Left renal cortex interstitium (tissue), 4 donors: ENCODE data around the gene FHAD1. TPM values are rescaled to one million over a fixed set of nuclear protein-coding genes. Genes with fewer than 3 reads are reported as not detected.

Source experiments
- DNase-seq, 4 donors: peaks; one replicate each; pipeline ENCODE4 v3.0.0-alpha.2; 2013; ENCODE audit warnings: low read depth in 4 of 4, low spot score in 2 of 4, missing footprints in 1 of 4
- polyA plus RNA-seq, 4 donors: library from polyadenylated mRNA; unstranded; fragments of 120-200 nt; gene quantifications; one replicate each; pipeline ENCODE4 v1.2.1, GENCODE V29; 2013; ENCODE audit not compliant: insufficient read length in 4 of 4

The FHAD1 gene
- polyA plus RNA-seq, 4 donors: 2.2 to 5.3 (median 4.4) TPM

GRCh38 chr1:15218287-15219279, 28.4 kb upstream of the FHAD1 start:
- DNase-seq: no peak

GRCh38 chr1:15219280-15220023, 27.6 kb upstream of the FHAD1 start:
- DNase-seq: no peak

DNA sequence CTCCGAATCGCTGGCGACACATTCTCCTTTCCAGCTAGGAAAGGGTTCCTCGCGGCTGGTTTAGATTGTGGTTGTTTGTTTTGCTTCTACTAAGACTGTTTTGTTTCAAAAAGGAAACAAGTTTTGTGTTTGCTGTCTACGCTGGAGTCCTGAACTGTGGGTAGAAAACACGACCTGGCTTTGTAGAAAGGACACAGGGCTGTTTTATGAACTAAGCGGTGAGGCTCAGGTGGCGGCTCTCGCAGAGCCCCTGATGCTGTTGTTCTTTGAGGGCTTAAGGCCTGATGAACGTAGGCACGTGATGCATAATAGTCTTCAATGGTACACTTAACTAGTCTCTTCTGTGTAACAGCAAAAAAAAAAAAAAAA, 27.0 kb upstream of the FHAD1 start:
- DNase-seq: no peak

DNA sequence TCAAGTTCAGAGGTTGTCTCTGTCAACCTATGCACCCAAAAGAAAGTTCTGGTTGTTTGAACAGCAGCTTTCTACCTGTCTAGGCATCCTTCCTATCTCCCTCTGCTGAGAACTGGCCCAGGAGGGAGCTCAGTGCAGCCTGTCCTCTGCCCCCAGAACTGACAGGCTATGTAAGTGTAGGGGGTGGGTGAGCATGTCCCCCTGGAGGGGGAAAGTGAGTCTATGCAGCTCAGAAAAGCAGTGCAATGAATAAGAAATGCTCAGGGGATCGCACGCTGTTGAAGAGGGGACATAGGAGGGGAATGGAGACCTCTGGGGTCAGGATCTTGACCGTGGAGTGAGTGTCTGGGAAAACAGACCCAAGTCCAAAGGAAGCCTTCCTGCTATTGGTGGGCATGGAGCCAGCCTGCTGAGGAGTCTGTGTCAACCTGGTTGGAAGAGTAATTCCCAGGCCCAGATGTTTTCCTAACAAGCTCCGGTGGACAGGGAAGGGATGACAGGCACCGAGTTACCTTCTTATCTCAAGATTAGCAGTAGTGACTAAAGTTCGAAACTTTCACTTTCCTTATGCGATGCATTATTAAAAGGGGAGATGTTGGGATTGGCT, 26.1 kb upstream of the FHAD1 start:
- no peak for DNase-seq

DNA sequence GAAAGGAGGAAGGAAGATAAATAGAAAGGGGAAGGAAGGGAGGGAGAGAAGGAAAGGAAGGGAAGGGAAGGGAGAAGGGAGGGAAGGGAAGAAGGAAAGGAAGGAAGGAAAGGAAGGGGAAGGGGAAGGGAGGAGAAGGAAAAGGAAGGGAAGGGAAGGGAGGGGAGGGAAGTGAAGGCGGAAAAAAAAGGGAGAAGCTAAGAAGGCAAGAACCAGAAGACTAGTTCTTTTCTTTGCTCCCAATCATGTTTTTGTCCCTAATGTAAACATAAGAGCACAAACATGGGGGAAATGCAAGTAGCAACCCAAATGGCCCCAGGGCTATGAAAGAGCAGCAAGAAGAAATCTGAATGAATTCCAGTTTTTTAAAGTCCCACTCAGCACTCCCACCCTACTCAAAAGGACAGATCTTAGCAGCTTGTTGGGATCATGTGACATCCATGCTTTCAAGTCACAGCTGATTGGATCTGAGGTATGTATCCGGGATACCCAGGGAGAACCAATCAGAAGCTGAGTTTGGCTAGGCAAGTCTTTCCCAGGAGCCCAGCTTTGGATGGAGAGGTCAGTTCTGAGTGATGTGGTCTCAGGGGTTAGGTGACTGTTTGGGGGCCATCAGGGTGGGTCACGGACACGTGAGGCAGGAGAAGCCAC, 24.2 kb upstream of the FHAD1 start:
- no peak for DNase-seq

DNA sequence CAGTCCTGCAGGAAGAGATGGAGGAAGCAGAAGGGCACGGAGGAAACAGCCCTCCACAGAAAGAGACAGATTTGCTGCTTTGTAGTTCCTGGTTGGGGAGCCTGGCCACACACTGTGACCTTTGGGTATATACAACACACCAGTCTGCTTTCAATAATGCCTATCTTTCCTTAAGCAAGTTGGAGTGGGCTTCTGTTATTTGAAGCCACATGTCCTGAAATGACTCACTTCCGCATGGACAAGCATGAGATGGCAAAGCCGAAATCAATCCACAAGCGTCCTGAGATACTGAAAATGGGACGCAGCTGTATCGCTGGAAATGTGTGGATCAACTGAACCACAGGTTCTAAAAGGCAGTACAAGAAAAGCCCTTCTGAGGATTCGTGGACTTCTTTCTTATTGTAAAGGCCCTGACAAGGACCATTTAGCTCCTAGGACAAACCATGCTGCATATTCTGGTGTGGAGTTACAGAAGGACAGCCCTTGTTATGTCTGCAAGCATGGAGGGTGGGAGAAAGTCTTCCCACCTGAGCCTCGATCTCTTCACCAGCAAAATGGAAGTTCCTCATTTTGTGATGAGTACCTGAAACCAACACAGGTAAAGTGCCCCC, 22.7 kb upstream of the FHAD1 start:
- DNase-seq: no peak

GRCh38 chr1:15224974-15225373, 22.0 kb upstream of the FHAD1 start:
- DNase-seq: no peak

DNA sequence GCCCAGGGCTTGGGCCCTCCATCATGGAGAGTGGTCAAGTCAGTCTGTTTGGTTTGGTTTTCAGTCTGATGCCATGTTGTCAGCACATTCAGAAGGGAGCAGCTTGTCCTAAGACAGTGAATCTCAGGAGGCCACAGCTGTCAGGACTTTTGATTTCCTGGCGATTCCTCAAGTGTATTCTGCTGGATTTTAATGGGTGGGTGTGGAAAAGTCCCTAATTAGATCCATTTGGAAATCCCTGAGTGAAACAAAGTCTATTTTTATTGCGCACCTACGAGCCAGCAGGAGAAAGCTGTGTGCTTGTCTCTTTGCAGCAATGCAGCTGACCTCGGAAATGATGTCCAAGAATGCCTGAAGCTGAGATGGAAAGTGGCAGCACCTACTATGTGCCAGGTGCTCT, 21.6 kb upstream of the FHAD1 start:
- no peak for DNase-seq

DNA sequence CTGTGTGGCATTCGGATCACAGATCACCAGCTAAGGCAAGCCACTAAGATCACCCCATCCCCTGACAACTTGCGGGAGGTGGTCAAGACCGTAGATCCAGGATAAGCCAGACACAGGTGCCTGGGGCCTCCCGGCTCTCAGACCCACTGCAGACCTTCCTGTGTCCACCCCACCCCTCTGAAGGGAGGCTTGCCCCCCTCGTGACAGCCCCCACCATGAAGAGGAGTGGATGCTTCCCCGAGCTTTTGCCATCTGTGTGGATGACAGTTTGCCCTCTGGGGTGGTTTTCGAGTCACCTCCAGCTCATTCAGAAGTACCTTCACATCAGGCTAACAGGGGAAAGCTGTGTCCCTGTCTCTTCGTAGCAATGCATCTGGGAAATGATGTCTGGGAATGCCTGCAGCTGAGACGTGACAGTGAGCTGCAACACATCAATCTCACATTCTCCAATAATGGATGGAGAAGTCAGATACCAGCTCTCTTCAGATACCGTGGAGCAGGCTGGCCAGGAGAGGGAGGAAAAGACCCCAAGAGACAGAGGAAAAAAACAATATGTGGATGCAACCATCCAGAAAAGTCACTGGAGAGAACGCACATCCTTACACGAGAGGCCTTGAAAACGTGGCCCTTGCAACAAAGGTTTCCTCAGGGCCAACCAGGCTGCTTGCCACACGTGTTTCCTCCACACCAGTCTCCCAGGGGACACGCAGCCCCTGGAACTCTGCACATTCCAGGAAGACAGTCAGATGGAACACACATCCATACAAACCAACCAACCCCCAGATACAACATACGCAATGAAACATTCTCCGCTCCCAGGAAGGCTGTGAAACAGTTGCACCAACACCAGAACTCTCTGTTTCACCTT, 20.4 kb upstream of the FHAD1 start:
- DNase-seq: no peak

GRCh38 chr1:15229707-15230131, 17.3 kb upstream of the FHAD1 start:
- DNase-seq: no peak

DNA sequence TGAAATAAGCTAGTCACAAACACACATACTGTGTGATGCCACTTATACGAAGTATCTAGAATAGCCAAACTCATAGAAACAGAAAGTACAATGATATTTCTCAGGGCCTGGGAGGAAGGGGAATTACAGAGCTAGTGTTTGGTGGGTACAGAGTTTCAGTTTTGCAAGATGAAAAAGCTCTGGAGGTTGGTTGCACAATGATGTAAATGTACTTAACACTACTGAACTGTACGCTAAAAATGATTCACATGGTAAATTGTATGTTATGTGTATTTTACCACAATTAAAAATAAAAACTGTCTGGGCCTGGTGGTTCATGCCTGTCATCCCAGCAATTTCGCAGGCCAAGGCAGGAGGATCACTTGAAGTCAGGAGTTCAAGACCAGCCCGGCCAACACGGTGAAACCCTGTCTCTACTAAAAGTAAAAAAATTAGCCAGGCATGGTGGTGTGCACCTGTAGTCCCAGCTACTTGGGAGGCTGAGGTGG, 15.3 kb upstream of the FHAD1 start:
- DNase-seq: no peak

GRCh38 chr1:15233689-15234088, 13.3 kb upstream of the FHAD1 start:
- DNase-seq: no peak

DNA sequence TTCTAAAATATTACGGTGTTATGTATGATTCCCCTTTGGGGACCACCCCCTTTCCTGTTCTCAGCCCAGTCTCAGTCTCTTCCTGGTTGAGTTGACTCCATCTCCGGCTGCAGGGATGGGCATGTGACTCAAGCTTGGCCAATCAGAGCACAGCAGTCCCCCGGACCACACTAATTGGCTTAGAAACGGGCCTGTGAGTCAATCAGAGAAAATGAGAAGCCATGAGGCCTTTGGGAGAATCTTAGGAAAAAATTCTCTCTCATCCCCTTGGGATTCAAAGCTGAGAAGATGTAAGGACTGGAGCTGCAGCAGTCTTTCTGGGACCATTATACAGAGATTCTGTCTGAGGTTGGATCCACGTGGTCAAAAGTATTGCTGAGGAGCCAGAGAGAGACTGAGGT, 10.7 kb upstream of the FHAD1 start:
- DNase-seq: no peak

- DNase-seq: no peak
Observed at GRCh38 chr1:15236746-15237145, 10.3 kb upstream of the FHAD1 start.

DNA sequence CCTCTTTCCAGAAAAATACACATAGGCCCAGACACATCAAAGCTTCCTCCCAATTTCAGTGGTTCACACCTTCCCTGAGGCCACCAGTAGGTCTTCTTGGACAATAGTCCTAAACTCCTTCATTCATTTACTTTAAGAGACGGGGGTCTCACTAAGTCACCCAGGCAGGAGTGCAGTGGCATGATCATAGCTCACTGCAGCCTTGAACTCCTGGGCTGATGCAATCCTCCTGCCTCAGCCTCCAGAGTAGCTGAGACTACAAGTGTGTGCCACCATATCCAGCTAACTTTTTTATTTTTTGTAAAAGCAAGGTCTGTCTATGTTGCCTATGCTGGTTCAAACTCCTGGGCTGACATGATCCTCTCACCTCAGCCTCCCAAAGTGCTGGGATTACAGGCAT, 8.2 kb upstream of the FHAD1 start:
- no peak for DNase-seq

- no peak for DNase-seq
Observed at GRCh38 chr1:15242766-15243165, 4.3 kb upstream of the FHAD1 start.

DNA sequence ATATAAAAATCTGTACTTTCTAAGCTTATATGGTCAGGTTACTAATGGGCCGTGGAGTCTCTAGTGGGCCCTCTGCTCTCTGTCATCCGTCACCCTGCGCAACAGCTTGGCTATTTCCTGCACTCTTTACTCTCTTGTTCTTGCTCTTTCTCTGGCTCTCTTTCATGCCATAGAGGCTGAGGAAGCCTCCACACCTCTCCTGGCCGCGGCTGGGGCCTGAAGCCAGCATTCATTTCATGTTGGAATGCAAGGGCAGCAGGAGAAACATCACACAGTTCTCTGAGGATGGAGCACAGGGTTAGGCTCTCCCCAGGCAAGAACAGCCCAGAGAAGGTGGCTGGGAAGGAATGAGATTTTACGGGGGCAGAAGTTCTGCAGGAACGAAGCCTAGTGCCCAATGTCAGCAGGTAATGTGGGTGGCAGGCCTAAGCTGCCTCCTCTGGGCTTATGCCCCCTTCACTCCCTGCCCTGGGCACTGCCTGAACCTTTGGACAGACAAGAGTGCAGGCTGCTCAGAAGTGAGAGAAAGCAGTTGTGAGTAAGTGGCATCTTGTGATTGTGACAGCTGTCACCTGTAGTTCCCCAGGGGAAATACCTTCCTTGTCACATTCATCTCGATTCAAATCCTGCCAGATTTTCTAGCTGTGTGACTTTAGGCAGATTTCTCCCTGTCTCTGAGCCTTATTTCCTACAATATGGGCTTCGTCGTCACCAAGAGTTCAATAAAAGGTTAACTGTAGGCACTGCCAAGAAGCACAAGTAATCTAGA, 3.6 kb upstream of the FHAD1 start:
- DNase-seq: no peak

DNA sequence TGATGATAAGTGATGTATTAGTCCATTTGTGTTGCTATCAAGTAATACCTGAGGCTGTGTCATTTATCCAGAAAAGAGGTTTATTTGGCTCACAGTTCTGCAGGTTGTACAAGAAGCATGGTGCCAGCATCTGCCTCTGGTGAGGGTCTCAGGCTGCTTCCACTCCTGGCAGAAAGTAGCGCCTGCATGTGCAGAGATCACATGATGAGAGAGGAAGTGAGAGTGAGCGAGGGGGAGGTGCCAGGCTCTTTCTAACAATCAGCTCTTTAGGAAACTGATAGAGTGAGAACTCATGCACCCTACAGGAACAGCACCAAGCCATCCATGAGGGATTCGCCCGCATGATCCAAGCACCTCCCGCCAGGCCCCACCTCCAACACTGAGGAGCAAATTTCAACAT, 2.2 kb upstream of the FHAD1 start:
- DNase-seq: no peak
